GM04504 (cell line): ENCODE measurements around the gene ORC2.

Source experiments
- DNase-seq: peaks from one replicate; pipeline ENCODE4 v3.0.0-alpha.2; 2012; ENCODE audit warnings: low read depth

The ORC2 gene

GRCh38 chr2:200860092-200860795 is 103.2 kb downstream of the ORC2 start:
- DNase-seq = no peak
